SJCRH30 (cell line): ENCODE data around the gene CEP164. TPM values are rescaled to one million over a fixed set of nuclear protein-coding genes. Genes with fewer than 3 reads are reported as not detected.
"Not testable (repeated sequence)": the region's sequence is repeated elsewhere in the genome, so short reads cannot be mapped to it uniquely, and the experiment has no call there.

ENCODE experiments used
- DNase-seq, 2 experiments: peaks; one replicate each; pipeline ENCODE4 v3.0.0-alpha.2; 2015 to 2020
- H3K27ac ChIP-seq: fragments of 250-450 bp; sonication (Bioruptor Pico); 2 replicates; pipeline ENCODE4 v1.5.1; 2020; ENCODE audit warnings: mild to moderate bottlenecking, moderate library complexity
- H3K27me3 ChIP-seq: fragments of 250-450 bp; sonication (Bioruptor Pico); 2 replicates; pipeline ENCODE4 v1.5.1; 2020; ENCODE audit warnings: mild to moderate bottlenecking, moderate library complexity
- H3K36me3 ChIP-seq: fragments of 250-450 bp; sonication (Bioruptor Pico); 2 replicates; pipeline ENCODE4 v1.5.1; 2020; ENCODE audit warnings: mild to moderate bottlenecking, moderate library complexity
- H3K4me1 ChIP-seq: fragments of 250-450 bp; sonication (Bioruptor Pico); 2 replicates; pipeline ENCODE4 v1.5.1; 2020; ENCODE audit warnings: mild to moderate bottlenecking, moderate library complexity
- H3K4me3 ChIP-seq: fragments of 250-450 bp; sonication (Bioruptor Pico); 2 replicates; pipeline ENCODE4 v1.5.1; 2020; ENCODE audit warnings: mild to moderate bottlenecking, moderate library complexity
- H3K9me3 ChIP-seq: fragments of 250-450 bp; sonication (Bioruptor Pico); replicated peaks from 2 replicates; pipeline ENCODE4 v1.5.1; 2020; ENCODE audit warnings: mild to moderate bottlenecking, moderate library complexity
- total RNA-seq: library from RNA; depleted of rRNA; stranded (reverse); fragments of >200 nt; shearing (Covaris generic); gene quantifications from 2 replicates; pipeline ENCODE4 v1.2.3, GENCODE V29; 2014

The CEP164 gene
- total RNA-seq, 1 experiment from 2014 or later, result 12.6 TPM

GRCh38 chr11:117390743-117391142 lies 63.1 kb downstream of the CEP164 start:
- no peak for DNase-seq

GRCh38 chr11:117391181-117391580 lies 63.5 kb downstream of the CEP164 start:
- Histone ChIP-seq H3K4me3 (no peak overlapping the region), H3K4me1 (no peaks in the 10 kb centered on the region), H3K27me3 (no peaks in the 10 kb centered on the region), H3K27ac (no peak overlapping the region), H3K9me3 (no peaks in the 10 kb centered on the region), H3K36me3 (no peaks in the 10 kb centered on the region; the same call in 1 of the 2 replicates)
- DNase-seq, result no peak

More at GRCh38 chr11:117390743-117391142, 63.1 kb downstream of the CEP164 start:
- Histone ChIP-seq H3K9me3 (no peaks in the 10 kb centered on the region), H3K4me1 (no peaks in the 10 kb centered on the region), H3K4me3 (no peak overlapping the region), H3K27ac (no peak overlapping the region), H3K36me3 (no peaks in the 10 kb centered on the region; the same call in 1 of the 2 replicates), H3K27me3 (no peaks in the 10 kb centered on the region)

- no peak overlapping the region for H3K4me3 ChIP-seq
- H3K27ac ChIP-seq, result no peak overlapping the region
- H3K36me3 ChIP-seq, result no peaks in the 10 kb centered on the region; the same call in 1 of the 2 replicates
- H3K27me3 ChIP-seq, result no peaks in the 10 kb centered on the region
- no peak for DNase-seq
- no peaks in the 10 kb centered on the region for H3K9me3 ChIP-seq
- H3K4me1 ChIP-seq, result no peaks in the 10 kb centered on the region
These were observed 64.5 kb downstream of the CEP164 start for GRCh38 chr11:117392001-117392690.

- no peaks in the 10 kb centered on the region for H3K9me3 ChIP-seq
- no peaks in the 10 kb centered on the region for H3K27me3 ChIP-seq
- DNase-seq, result no peak
- peaks cover 1% of the 10 kb centered on the region; the same call in 1 of the 2 replicates for H3K36me3 ChIP-seq
- H3K4me3 ChIP-seq, result no peak overlapping the region
- no peaks in the 10 kb centered on the region for H3K4me1 ChIP-seq
- no peak overlapping the region for H3K27ac ChIP-seq
These were observed 65.3 kb downstream of the CEP164 start for GRCh38 chr11:117392979-117393378.

- Histone ChIP-seq H3K36me3 (peaks cover 5% of the 10 kb centered on the region; the same call in 1 of the 2 replicates), H3K9me3 (0 out of 2 replicates have a peak, but pooled peaks cover 2% of the 10 kb centered on the region), H3K4me1 (no peaks in the 10 kb centered on the region), H3K4me3 (no peak overlapping the region), H3K27ac (no peak overlapping the region), H3K27me3 (no peaks in the 10 kb centered on the region)
- DNase-seq, result no peak
These were observed 66.7 kb downstream of the CEP164 start for GRCh38 chr11:117394221-117394925.

GRCh38 chr11:117395476-117395875 lies 67.8 kb downstream of the CEP164 start:
- Histone ChIP-seq H3K9me3 (0 out of 2 replicates have a peak, but pooled peaks cover 2% of the 10 kb centered on the region), H3K36me3 (peaks cover 5% of the 10 kb centered on the region; the same call in 1 of the 2 replicates)

GRCh38 chr11:117396970-117397369 lies 69.3 kb downstream of the CEP164 start:
- no peaks in the 10 kb centered on the region for H3K27me3 ChIP-seq
- H3K27ac ChIP-seq, result no peak overlapping the region
- H3K4me1 ChIP-seq, result no peaks in the 10 kb centered on the region
- no peak overlapping the region for H3K4me3 ChIP-seq
- 0 out of 2 replicates have a peak, but pooled peaks cover 2% of the 10 kb centered on the region for H3K9me3 ChIP-seq
- peaks cover 5% of the 10 kb centered on the region; the same call in 1 of the 2 replicates for H3K36me3 ChIP-seq
- DNase-seq, result no peak

More at GRCh38 chr11:117395476-117395875, 67.8 kb downstream of the CEP164 start:
- H3K4me3 ChIP-seq, result no peak overlapping the region
- peak in 1 of 2 experiments; percentile 24 for DNase-seq
- no peaks in the 10 kb centered on the region for H3K27me3 ChIP-seq
- no peaks in the 10 kb centered on the region for H3K4me1 ChIP-seq
- H3K27ac ChIP-seq, result no peak overlapping the region

GRCh38 chr11:117398618-117399017 lies 71.0 kb downstream of the CEP164 start:
- DNase-seq, H3K27me3 ChIP-seq, H3K9me3 ChIP-seq, H3K36me3 ChIP-seq, H3K27ac ChIP-seq, H3K4me1 ChIP-seq, H3K4me3 ChIP-seq: not testable (repeated sequence)

- H3K36me3 ChIP-seq, H3K9me3 ChIP-seq, H3K4me3 ChIP-seq, H3K4me1 ChIP-seq, H3K27ac ChIP-seq, H3K27me3 ChIP-seq: not testable (repeated sequence)
- DNase-seq, result peak in 1 of 2 experiments; percentile 22
These were observed 71.6 kb downstream of the CEP164 start for GRCh38 chr11:117399100-117399840.

- H3K36me3 ChIP-seq, H3K4me1 ChIP-seq, DNase-seq, H3K27me3 ChIP-seq, H3K4me3 ChIP-seq, H3K9me3 ChIP-seq, H3K27ac ChIP-seq: not testable (repeated sequence)
These were observed 78.2 kb downstream of the CEP164 start for GRCh38 chr11:117405898-117406297.

GRCh38 chr11:117407016-117407415 lies 79.4 kb downstream of the CEP164 start:
- Histone ChIP-seq H3K27me3 (no peaks in the 10 kb centered on the region), H3K4me3 (no peak overlapping the region), H3K9me3 (no peaks in the 10 kb centered on the region), H3K4me1 (no peaks in the 10 kb centered on the region), H3K27ac (no peak overlapping the region), H3K36me3 (peaks cover 9% of the 10 kb centered on the region; the same call in 1 of the 2 replicates)
- no peak for DNase-seq

- Histone ChIP-seq H3K4me1 (no peaks in the 10 kb centered on the region), H3K27ac (no peak overlapping the region), H3K27me3 (no peaks in the 10 kb centered on the region), H3K36me3 (peaks cover 9% of the 10 kb centered on the region; the same call in 1 of the 2 replicates), H3K9me3 (no peaks in the 10 kb centered on the region), H3K4me3 (no peak overlapping the region)
- no peak for DNase-seq
These were observed 80.7 kb downstream of the CEP164 start for GRCh38 chr11:117408356-117408755.

- no peaks in the 10 kb centered on the region for H3K27me3 ChIP-seq
- no peak overlapping the region for H3K27ac ChIP-seq
- H3K4me3 ChIP-seq, result no peak overlapping the region
- no peaks in the 10 kb centered on the region for H3K9me3 ChIP-seq
- DNase-seq, result no peak
- peaks cover 9% of the 10 kb centered on the region; the same call in 1 of the 2 replicates for H3K36me3 ChIP-seq
- H3K4me1 ChIP-seq, result no peaks in the 10 kb centered on the region
These were observed 81.9 kb downstream of the CEP164 start for GRCh38 chr11:117409511-117409910.

- Histone ChIP-seq H3K4me1 (no peaks in the 10 kb centered on the region), H3K4me3 (no peak overlapping the region), H3K27me3 (no peaks in the 10 kb centered on the region), H3K36me3 (0 out of 2 replicates have a peak, but pooled peaks cover 5% of the 10 kb centered on the region), H3K9me3 (no peaks in the 10 kb centered on the region), H3K27ac (no peak overlapping the region)
- no peak for DNase-seq
These were observed 82.6 kb downstream of the CEP164 start for GRCh38 chr11:117410238-117410637.
